A204.1 (cell line): Measurements from ENCODE around the gene NFAM1.

Experiments used
- FAIRE-seq: peaks from 2 replicates; lab custom pipeline; 2012; peaks lifted over from hg19 to GRCh38; lab: Jason Lieb, UNC

NFAM1 gene

GRCh38 chr22:42414565-42415303, 17.5 kb downstream of the NFAM1 start:
- no peak for FAIRE-seq

- FAIRE-seq = no peak
Observed at GRCh38 chr22:42414021-42414420, 18.2 kb downstream of the NFAM1 start.

- FAIRE-seq = no peak
Observed at GRCh38 chr22:42412744-42413333, 19.4 kb downstream of the NFAM1 start.

- FAIRE-seq = no peak
Observed at GRCh38 chr22:42410708-42411107, 21.5 kb downstream of the NFAM1 start.

GRCh38 chr22:42408810-42409529, 23.2 kb downstream of the NFAM1 start:
- no peak for FAIRE-seq

GRCh38 chr22:42408276-42408675, 23.9 kb downstream of the NFAM1 start:
- FAIRE-seq = no peak

GRCh38 chr22:42404266-42404665, 27.9 kb downstream of the NFAM1 start:
- FAIRE-seq = no peak

- no peak for FAIRE-seq
Observed at GRCh38 chr22:42401535-42402334, 30.5 kb downstream of the NFAM1 start.

GRCh38 chr22:42400811-42401534, 31.2 kb downstream of the NFAM1 start:
- FAIRE-seq = no peak

GRCh38 chr22:42399315-42400271, 32.6 kb downstream of the NFAM1 start:
- no peak for FAIRE-seq

- no peak for FAIRE-seq
Observed at GRCh38 chr22:42397332-42398249, 34.6 kb downstream of the NFAM1 start.

- no peak for FAIRE-seq
Observed at GRCh38 chr22:42396621-42397331, 35.4 kb downstream of the NFAM1 start.

GRCh38 chr22:42389143-42389542, 43.1 kb downstream of the NFAM1 start:
- no peak for FAIRE-seq

- no peak for FAIRE-seq
Observed at GRCh38 chr22:42388130-42388797, 43.9 kb downstream of the NFAM1 start.

GRCh38 chr22:42387631-42388030, 44.6 kb downstream of the NFAM1 start:
- no peak for FAIRE-seq

GRCh38 chr22:42385696-42386095, 46.5 kb downstream of the NFAM1 start:
- FAIRE-seq = no peak

GRCh38 chr22:42384506-42384905, 47.7 kb downstream of the NFAM1 start:
- FAIRE-seq = no peak

GRCh38 chr22:42383851-42384417, 48.3 kb downstream of the NFAM1 start:
- FAIRE-seq = no peak
